BE2C (cell line): ENCODE data around the gene MYLIP.

Experiments used
- DNase-seq: peaks from one replicate; pipeline ENCODE4 v3.0.0-alpha.2; 2020
- H3K27me3 ChIP-seq: fragments of 250-450 bp; sonication (Bioruptor Pico); 2 replicates; pipeline ENCODE4 v1.5.1; 2020; ENCODE audit warnings: mild to moderate bottlenecking
- H3K36me3 ChIP-seq: fragments of 250-450 bp; sonication (Bioruptor Pico); 2 replicates; pipeline ENCODE4 v1.5.1; 2020; ENCODE audit warnings: mild to moderate bottlenecking
- H3K4me1 ChIP-seq: fragments of 250-450 bp; sonication (Bioruptor Pico); 2 replicates; pipeline ENCODE4 v1.5.1; 2020
- H3K4me3 ChIP-seq: 2 replicates; pipeline ENCODE4 v1.5.1; 2011; ENCODE audit warnings: low read depth, low read length
- H3K9me3 ChIP-seq: fragments of 250-450 bp; sonication (Bioruptor Pico); 2 replicates; pipeline ENCODE4 v1.5.1; 2020
- CTCF ChIP-seq: IDR thresholded peaks from 2 replicates; pipeline ENCODE4 v1.5.1; 2012; ENCODE audit warnings: mild to moderate bottlenecking, low read depth, low read length

MYLIP gene

GRCh38 chr6:16109659-16110305 is 19.1 kb upstream of the MYLIP start:
- Histone ChIP-seq H3K4me3 (no peak overlapping the region), H3K36me3 (no peaks in the 10 kb centered on the region), H3K27me3 (no peaks in the 10 kb centered on the region), H3K4me1 (peaks cover 14% of the 10 kb centered on the region), H3K9me3 (no peaks in the 10 kb centered on the region)
- TF ChIP-seq CTCF, result no peak
- DNase-seq, result peak; percentile 21

- no peak for TF ChIP-seq CTCF
- Histone ChIP-seq H3K4me1 (no peaks in the 10 kb centered on the region), H3K9me3 (no peaks in the 10 kb centered on the region), H3K36me3 (no peaks in the 10 kb centered on the region), H3K4me3 (no peak overlapping the region), H3K27me3 (no peaks in the 10 kb centered on the region)
- no peak for DNase-seq
These were observed 10.1 kb upstream of the MYLIP start for GRCh38 chr6:16118825-16119224.

GRCh38 chr6:16121339-16121738 is 7.5 kb upstream of the MYLIP start:
- H3K4me3 ChIP-seq, result no peak overlapping the region
- no peaks in the 10 kb centered on the region for H3K36me3 ChIP-seq
- H3K27me3 ChIP-seq, result no peaks in the 10 kb centered on the region
- no peak for TF ChIP-seq CTCF
- DNase-seq, result no peak
- no peaks in the 10 kb centered on the region for H3K4me1 ChIP-seq
- H3K9me3 ChIP-seq, result no peaks in the 10 kb centered on the region

GRCh38 chr6:16122197-16122596 is 6.7 kb upstream of the MYLIP start:
- TF ChIP-seq CTCF, result no peak
- Histone ChIP-seq H3K27me3 (no peaks in the 10 kb centered on the region), H3K4me3 (no peak overlapping the region), H3K9me3 (no peaks in the 10 kb centered on the region), H3K4me1 (no peaks in the 10 kb centered on the region), H3K36me3 (no peaks in the 10 kb centered on the region)
- DNase-seq, result no peak

- H3K27me3 ChIP-seq, result no peaks in the 10 kb centered on the region
These were observed 4.4 kb upstream of the MYLIP start for GRCh38 chr6:16124198-16125180.

More at GRCh38 chr6:16124198-16125180, 4.4 kb upstream of the MYLIP start:
- no peaks in the 10 kb centered on the region for H3K4me1 ChIP-seq
- H3K9me3 ChIP-seq, result no peaks in the 10 kb centered on the region
- H3K4me3 ChIP-seq, result no peak overlapping the region
- no peak for TF ChIP-seq CTCF
- H3K36me3 ChIP-seq, result no peaks in the 10 kb centered on the region
- no peak for DNase-seq
